Panc1 (cell line): Measurements from ENCODE around the gene DNASE1L2. TPM values are rescaled to one million over a fixed set of nuclear protein-coding genes. Genes with fewer than 3 reads are reported as not detected.

Experiments used
- ATAC-seq: fragments of 200-7000 bp; cut with Tn5 transposase; 2 replicates; pipeline ENCODE4 v1.9.1; 2020; ENCODE audit warnings: mild to moderate bottlenecking, moderate library complexity
- BruUV-seq: library from RNA; stranded (reverse); fragments of 400-500 nt; replicated peaks from 2 replicates; lab custom pipeline; 2021; lab: Mats Ljungman, UMichigan
- CTCF ChIA-PET: fragments of 300-600 bp; sonication (Branson Sonifier 250); formaldehyde crosslinking; loops from one replicate; lab custom pipeline; 2022; ENCODE audit warnings: antibody characterized with exemption; lab: Charles Lee
- POLR2A ChIA-PET: fragments of 300-600 bp; sonication (Branson Sonifier 250); formaldehyde crosslinking; loops from one replicate; lab custom pipeline; 2022; ENCODE audit warnings: antibody characterized with exemption; lab: Charles Lee
- DNase-seq: peaks from one replicate; pipeline ENCODE4 v3.0.0-alpha.2; 2010; ENCODE audit warnings: low read depth, low spot score
- H3K27ac ChIP-seq: 2 replicates; pipeline ENCODE4 v1.5.1; 2011; ENCODE audit warnings: mild to moderate bottlenecking, low read length, inconsistent platforms
- H3K27me3 ChIP-seq: fragments of 200-500 bp; sonication (Bioruptor generic); 2 replicates; pipeline ENCODE4 v1.6.0; 2014; ENCODE audit warnings: low read length, inconsistent platforms; ENCODE audit not compliant: control insufficient read depth, insufficient read depth
- H3K36me3 ChIP-seq: fragments of 200-500 bp; sonication (Bioruptor generic); 2 replicates; pipeline ENCODE4 v1.5.1; 2014; ENCODE audit warnings: inconsistent platforms, mild to moderate bottlenecking, low read length, moderate library complexity; ENCODE audit not compliant: control insufficient read depth, insufficient read depth
- H3K4me1 ChIP-seq: 2 replicates; pipeline ENCODE4 v1.5.1; 2011; ENCODE audit warnings: inconsistent platforms, mild to moderate bottlenecking, low read length, moderate library complexity; ENCODE audit not compliant: control insufficient read depth, insufficient read depth
- H3K4me3 ChIP-seq, 2 experiments: 2 replicates each; pipeline ENCODE4 v1.5.1; 2011 to 2012; ENCODE audit warnings: low read depth in 2 of 2, low read length in 2 of 2, mild to moderate bottlenecking in 2 of 2, inconsistent platforms in 1 of 2, moderate library complexity in 1 of 2
- H3K9me3 ChIP-seq: fragments of 200-500 bp; sonication (Bioruptor generic); 2 replicates; pipeline ENCODE4 v1.5.1; 2014; ENCODE audit warnings: low read depth, mild to moderate bottlenecking, inconsistent platforms, low read length, moderate library complexity; ENCODE audit not compliant: control insufficient read depth, insufficient read depth
- CTCF ChIP-seq: fragments of 450-650 bp; IDR thresholded peaks from 2 replicates; pipeline ENCODE4 v1.5.1; 2017; ENCODE audit warnings: mild to moderate bottlenecking
- POLR2AphosphoS5 ChIP-seq: IDR thresholded peaks from 2 replicates; pipeline ENCODE4 v1.6.1; 2012; ENCODE audit warnings: mild to moderate bottlenecking, low read depth, low read length, moderate library complexity
- SIN3A ChIP-seq: IDR thresholded peaks from 2 replicates; pipeline ENCODE4 v1.6.1; 2012; ENCODE audit warnings: low read depth, mild to moderate bottlenecking, low read length, moderate library complexity, borderline replicate concordance; ENCODE audit not compliant: insufficient read depth
- TCF7L2 ChIP-seq: IDR thresholded peaks from 2 replicates; pipeline ENCODE4 v1.6.1; 2011; ENCODE audit warnings: mild to moderate bottlenecking, low read depth, low read length, inconsistent platforms
- in situ Hi-C: cut with HindIII; loops from 2 replicates; pipeline ENCODE4 v1.10.0; 2016; ENCODE audit warnings: low sequenced_read_pairs, low pct_unique_long_range_greater_than_20kb
- intact Hi-C: fragments of 100-400 bp; cut with micrococcal nuclease; formaldehyde crosslinking; loops from one replicate; pipeline ENCODE4 v1.10.0; 2022; ENCODE audit not compliant: unreplicated experiment
- total RNA-seq: library from RNA; stranded (reverse); gene quantifications from one replicate; pipeline ENCODE4 v1.2.1, GENCODE V29; 2021; ENCODE audit not compliant: unreplicated experiment
- TF ChIP-seq, protein P1 (sequence below), 2 experiments: IDR thresholded peaks; 2 replicates each; pipeline ENCODE4 v1.6.1; 2011 to 2012; ENCODE audit warnings: low read depth in 2 of 2, control low read depth in 1 of 2, low read length in 1 of 2, mild to moderate bottlenecking in 1 of 2, moderate library complexity in 1 of 2; ENCODE audit not compliant: insufficient read depth in 1 of 2

Gene DNASE1L2
- total RNA-seq, 1 experiment from 2014 or later: 4.4 TPM

GRCh38 chr16:2252806-2253148 is 16.5 kb downstream of the DNASE1L2 start:
- Histone ChIP-seq H3K4me1 (peaks cover 22% of the 10 kb centered on the region), H3K4me3 (no peak overlapping the region), H3K9me3 (no peaks in the 10 kb centered on the region), H3K27ac (0 out of 2 replicates have a peak overlapping the region, but pooled peaks have one; percentile 18), H3K36me3 (peaks cover 10% of the 10 kb centered on the region; the same call in 1 of the 2 replicates), H3K27me3 (no peaks in the 10 kb centered on the region)
- no TSS peak for BruUV-seq
- intact Hi-C loops (no loop called here), in situ Hi-C loops (no loop called here)
- ATAC-seq: peak; percentile 19; the same call in 1 of the 2 replicates
- TF ChIP-seq POLR2AphosphoS5 (no peak), CTCF (no peak)
- DNase-seq: no peak
- ChIA-PET CTCF (interaction anchor here (0.7 kb wide), 1 partner anchor 112 kb away, joined by 3 read pairs; no protein-coding TSS in a partner anchor), POLR2A (interaction anchor here (0.5 kb wide), 1 partner anchor 11 kb away, joined by 5 read pairs; no protein-coding TSS in a partner anchor)

- no peaks in the 10 kb centered on the region for H3K9me3 ChIP-seq
- no peaks in the 10 kb centered on the region for H3K27me3 ChIP-seq
- ATAC-seq (no peak), DNase-seq (no peak)
- H3K27ac ChIP-seq: no peak overlapping the region; the same call in 1 of the 2 replicates
- in situ Hi-C loops (no loop called here), intact Hi-C loops (no loop called here)
- POLR2A ChIA-PET: interaction anchor here (0.7 kb wide), 1 partner anchor 65 kb away, joined by 4 read pairs; no protein-coding TSS in a partner anchor
- TF ChIP-seq POLR2AphosphoS5: no peak
- TF ChIP-seq, protein P1, sequence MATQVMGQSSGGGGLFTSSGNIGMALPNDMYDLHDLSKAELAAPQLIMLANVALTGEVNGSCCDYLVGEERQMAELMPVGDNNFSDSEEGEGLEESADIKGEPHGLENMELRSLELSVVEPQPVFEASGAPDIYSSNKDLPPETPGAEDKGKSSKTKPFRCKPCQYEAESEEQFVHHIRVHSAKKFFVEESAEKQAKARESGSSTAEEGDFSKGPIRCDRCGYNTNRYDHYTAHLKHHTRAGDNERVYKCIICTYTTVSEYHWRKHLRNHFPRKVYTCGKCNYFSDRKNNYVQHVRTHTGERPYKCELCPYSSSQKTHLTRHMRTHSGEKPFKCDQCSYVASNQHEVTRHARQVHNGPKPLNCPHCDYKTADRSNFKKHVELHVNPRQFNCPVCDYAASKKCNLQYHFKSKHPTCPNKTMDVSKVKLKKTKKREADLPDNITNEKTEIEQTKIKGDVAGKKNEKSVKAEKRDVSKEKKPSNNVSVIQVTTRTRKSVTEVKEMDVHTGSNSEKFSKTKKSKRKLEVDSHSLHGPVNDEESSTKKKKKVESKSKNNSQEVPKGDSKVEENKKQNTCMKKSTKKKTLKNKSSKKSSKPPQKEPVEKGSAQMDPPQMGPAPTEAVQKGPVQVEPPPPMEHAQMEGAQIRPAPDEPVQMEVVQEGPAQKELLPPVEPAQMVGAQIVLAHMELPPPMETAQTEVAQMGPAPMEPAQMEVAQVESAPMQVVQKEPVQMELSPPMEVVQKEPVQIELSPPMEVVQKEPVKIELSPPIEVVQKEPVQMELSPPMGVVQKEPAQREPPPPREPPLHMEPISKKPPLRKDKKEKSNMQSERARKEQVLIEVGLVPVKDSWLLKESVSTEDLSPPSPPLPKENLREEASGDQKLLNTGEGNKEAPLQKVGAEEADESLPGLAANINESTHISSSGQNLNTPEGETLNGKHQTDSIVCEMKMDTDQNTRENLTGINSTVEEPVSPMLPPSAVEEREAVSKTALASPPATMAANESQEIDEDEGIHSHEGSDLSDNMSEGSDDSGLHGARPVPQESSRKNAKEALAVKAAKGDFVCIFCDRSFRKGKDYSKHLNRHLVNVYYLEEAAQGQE (IDR thresholded peaks at IDR 0.05; ENCODE audit: insufficient read depth in 1 of 2, low read depth in 2 of 2, low read length in 1 of 2): no peak
- TF ChIP-seq TCF7L2: no peak
- TF ChIP-seq CTCF: no peak
- no peak for TF ChIP-seq SIN3A
- CTCF ChIA-PET: no interaction called here
- no peak overlapping the region for H3K4me3 ChIP-seq
- H3K36me3 ChIP-seq: peaks cover 15% of the 10 kb centered on the region
- H3K4me1 ChIP-seq: peaks cover 22% of the 10 kb centered on the region
- no TSS peak for BruUV-seq
These were observed 17.0 kb downstream of the DNASE1L2 start for GRCh38 chr16:2253293-2253692.
